ENCODE data around the gene AICDA.

GRCh38 chr12:8648576-8649205, 36.0 kb upstream of the AICDA start:
- TF ChIP-seq POLR2A (IDR thresholded peaks at IDR 0.05; ENCODE audit: low read depth, low read length), result no peak
- peak; percentile 55; the same call in 1 of the 2 replicates for TF ChIP-seq POLR2AphosphoS5 (IDR thresholded peaks at IDR 0.05; ENCODE audit: low read depth, low read length)
- TF ChIP-seq POU2F2 (IDR thresholded peaks at IDR 0.05; ENCODE audit: low read depth, low read length), result peak; percentile 96
- no peak for TF ChIP-seq TAF1 (IDR thresholded peaks at IDR 0.05; ENCODE audit: low read depth, low read length)
- TF ChIP-seq SPI1 (IDR thresholded peaks at IDR 0.05; ENCODE audit: low read depth, low read length), result peak; percentile 31
- peak; percentile 62 for TF ChIP-seq PAX5 (IDR thresholded peaks at IDR 0.05; ENCODE audit: insufficient read depth, low read length, severe bottlenecking)
